Measurements from ENCODE around the gene HOXA11.

Gene HOXA11

DNA sequence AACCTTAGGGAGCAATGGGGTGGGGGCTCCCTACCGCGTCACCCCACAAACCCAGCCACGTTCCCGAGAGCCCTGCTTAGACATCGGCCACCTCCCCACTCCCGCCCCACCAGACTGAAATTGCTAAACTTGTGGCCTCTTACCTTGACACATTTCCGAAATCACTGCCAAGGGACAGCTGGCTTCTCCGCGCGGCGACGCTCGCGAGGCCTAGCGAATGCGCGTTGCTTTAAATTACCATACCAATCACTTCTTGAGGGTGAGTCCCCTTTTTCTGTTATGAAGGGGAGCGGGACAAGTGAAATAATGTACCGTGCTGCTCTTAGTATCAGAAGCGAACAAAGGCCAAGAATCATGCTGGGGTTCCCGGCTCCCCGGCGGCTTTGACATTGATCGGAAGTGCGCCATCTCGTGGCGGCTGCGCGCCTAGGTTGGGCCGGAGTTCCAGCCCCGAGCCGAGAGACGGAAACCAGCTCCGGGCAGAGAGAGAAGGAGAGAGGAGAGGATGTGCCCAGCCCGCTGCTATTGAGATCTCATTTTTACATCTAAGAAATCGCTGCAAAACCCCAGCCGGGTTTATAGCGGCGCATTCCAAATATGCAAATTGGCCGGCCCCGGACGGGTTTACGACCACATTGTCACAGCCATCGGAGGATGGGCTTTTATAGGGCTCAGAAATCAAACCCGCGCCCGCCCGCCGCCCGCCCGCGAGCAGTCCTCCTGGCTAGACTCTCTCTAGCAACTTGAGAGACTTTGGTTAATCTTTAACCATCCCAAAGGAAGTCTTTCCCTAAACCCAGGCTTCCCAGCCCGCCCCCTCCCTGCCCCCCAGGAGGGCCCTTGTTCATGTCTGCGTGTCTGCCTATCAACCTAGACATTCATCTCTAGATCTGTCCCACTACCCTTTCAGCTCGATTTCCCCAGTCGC, 5.3 kb downstream of the HOXA11 start:
- peak; percentile 96 for FAIRE-seq

- no peak for FAIRE-seq
Observed at GRCh38 chr7:27179030-27179429, 6.0 kb downstream of the HOXA11 start.

GRCh38 chr7:27178366-27178765, 6.7 kb downstream of the HOXA11 start:
- peak; percentile 87 for FAIRE-seq

DNA sequence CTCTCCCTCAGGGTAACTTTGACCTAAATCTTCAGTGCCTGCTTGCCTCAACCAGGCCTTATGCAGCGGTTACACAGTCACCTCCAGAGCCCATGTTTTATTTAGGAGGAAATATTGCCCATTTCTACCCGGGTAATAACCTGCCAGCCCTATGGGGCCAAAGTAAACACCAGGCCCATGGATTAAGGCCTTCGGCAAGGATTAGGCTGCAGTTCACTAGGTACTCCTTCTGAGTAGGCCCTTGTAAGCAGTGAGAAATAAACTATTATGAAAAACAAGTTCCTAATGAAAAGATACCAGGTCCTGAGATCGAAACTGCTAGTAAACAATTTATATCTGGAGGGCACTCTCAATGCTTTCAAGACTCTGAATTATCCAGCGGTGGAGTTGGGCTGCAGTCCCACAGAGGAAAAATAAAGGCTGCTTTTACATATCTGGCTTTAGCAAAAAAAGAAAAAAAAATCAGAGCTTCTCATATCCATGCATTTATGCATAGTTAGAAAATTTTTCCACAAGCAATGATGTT, 7.2 kb downstream of the HOXA11 start:
- FAIRE-seq, result no peak

DNA sequence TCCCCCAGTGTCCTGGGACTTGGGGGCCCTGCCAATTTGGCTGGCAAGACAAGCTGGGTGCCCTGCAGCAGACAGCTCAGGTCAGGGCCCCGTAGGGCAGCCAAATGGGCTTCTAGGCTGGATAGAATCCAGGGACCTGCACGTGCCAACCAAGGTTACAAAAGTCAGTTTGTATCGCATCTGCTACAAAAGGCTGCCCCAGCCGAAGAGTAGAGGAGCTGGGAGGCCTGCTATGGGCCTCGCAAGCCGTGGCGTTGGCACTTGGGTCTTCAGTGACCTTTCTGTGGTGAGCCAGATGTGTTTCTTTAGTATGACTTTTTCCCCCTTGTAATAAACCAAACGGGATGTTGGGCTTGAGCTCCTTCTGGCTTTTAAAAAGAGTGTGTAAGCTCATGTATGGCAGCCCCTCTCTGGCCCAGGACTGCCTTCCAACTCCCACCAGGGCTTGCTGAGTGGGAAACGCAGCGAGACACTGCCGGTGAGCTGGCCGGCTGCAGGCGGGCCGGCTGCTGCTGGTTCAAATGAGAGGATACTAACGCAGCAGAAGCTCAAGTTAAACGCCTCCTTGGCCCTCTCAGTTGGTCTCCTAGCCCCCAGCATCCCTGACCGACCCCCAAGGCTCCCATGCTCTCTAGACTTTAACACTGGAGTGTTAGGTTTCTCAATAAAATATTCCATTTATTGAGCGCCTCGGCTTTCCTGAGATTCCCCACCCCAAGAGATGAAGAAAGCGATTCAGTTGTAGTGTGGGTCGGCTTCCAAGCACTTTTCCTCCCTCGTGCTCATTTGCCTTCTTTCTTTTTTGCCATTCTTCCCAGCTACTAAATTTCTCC, 7.9 kb downstream of the HOXA11 start:
- FAIRE-seq, result no peak

GRCh38 chr7:27176524-27176845, 8.5 kb downstream of the HOXA11 start:
- no peak for FAIRE-seq

DNA sequence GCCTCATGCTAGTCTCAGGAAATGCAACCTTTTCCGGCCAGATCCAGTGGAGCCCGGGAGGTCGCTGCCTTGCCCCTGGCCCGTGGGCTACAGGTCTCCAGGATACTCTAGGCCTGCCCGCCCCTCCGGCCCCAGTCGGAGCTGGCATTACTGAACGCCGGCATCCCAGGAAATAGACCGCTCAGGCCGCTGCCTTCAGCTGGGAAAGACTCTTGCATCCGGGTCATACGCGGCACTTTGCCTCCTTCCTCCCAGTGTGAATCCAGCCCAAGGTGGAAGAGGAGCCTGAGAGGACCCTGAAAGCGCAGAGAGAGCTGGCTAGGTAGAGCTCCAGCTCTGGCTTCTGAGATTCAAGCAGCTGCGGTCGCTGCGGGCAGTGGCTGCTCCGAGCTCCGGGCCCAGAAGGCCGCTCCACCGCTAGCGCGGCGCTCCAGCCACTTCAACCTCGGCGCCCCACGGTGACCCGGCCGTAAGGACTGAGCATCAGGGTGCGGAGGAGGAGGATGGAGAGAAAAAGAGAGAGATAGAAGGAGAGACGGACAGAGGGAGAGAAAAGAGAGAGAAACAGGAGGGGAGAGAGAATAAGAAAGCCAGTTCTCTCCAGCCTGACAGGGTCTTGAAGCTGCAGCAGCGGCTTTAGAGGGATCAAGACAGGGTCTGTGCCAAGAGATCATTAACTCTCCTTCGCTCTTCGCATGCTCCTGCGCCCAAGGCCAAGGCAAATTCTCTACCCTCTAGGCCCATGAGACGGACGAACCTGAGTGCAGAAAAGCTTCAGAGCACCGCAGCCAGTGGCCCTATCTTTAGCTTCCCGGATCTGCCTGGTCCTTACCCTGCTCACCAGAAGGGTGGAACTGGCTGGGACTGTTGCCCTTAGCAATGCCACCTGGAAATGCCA, 9.2 kb downstream of the HOXA11 start:
- FAIRE-seq, result no peak

GRCh38 chr7:27174874-27175625, 10.0 kb downstream of the HOXA11 start:
- peak; percentile 95 for FAIRE-seq

- FAIRE-seq, result peak; percentile 89
Observed at GRCh38 chr7:27173956-27174873, 10.8 kb downstream of the HOXA11 start, which contains the start of gene HOXA10. Gene HOXA10 (minus strand): TSS chr7:27174320. CDS start chr7:27174306, 14 bp downstream.

DNA sequence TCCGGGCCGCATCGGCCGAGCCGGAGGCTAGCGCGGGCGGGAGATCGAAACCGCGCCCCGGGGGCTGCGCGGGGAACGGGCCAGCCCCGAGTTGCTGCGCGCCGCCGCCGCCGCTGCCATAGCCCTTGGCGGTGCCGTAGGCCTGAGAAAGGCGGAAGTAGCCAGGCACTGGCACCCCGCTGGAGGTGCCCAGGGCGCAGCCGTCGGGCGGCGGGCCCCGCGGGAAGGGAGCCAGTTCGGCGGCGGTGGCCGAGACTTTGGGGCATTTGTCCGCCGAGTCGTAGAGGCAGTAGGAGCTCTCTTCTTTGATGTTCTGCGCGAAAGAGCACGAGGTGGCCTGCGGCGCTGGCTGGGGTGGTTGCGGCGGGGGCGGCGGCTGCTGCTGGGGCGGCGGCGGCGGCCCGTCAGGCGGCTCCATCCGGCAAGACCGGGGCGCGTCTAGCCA, 11.5 kb downstream of the HOXA11 start:
- no peak for FAIRE-seq

- FAIRE-seq, result no peak
Observed at GRCh38 chr7:27172823-27173510, 12.1 kb downstream of the HOXA11 start.

GRCh38 chr7:27172315-27172774, 12.7 kb downstream of the HOXA11 start:
- no peak for FAIRE-seq

DNA sequence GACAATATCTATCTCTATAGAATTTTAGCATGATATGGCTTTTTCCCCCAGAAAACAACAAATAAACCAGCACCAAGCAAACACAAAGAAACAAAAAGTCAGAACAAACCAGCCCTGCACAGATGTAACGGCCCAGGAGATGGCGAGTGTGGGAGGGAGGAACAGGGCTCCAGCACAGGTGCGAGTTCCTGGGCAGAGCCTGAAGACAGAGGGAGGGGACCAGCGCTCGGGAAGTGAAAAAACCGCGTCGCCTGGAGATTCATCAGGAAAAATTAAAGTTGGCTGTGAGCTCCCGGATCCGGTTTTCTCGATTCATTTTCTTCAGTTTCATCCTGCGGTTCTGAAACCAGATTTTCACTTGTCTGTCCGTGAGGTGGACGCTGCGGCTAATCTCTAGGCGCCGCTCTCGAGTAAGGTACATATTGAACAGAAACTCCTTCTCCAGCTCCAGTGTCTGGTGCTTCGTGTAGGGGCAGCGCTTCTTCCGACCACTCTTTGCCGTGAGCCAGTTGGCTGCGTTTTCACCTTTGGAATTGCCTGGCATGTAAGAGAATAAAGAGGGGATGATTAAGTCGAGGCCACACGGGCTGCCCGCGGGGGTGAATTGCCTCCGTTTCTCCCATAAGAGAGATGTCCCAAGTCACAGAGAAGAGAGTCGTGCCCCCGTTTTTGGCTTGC, 13.3 kb downstream of the HOXA11 start:
- FAIRE-seq, result peak; percentile 46

DNA sequence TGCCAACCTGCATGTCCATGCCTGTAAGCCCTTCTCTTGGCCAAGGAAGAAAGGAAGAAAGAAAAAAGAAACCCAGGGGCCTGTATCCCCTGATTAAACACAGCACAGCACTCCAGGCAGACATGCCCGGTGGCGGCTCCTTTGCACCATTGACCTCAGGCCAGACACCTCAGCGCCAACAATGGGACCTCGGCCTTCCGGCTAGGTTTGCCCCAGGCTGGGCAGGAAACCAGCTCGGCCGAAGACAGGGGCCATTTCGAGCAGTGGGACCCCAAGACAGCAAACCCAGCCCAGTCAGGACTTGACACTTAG, 13.8 kb downstream of the HOXA11 start:
- no peak for FAIRE-seq

DNA sequence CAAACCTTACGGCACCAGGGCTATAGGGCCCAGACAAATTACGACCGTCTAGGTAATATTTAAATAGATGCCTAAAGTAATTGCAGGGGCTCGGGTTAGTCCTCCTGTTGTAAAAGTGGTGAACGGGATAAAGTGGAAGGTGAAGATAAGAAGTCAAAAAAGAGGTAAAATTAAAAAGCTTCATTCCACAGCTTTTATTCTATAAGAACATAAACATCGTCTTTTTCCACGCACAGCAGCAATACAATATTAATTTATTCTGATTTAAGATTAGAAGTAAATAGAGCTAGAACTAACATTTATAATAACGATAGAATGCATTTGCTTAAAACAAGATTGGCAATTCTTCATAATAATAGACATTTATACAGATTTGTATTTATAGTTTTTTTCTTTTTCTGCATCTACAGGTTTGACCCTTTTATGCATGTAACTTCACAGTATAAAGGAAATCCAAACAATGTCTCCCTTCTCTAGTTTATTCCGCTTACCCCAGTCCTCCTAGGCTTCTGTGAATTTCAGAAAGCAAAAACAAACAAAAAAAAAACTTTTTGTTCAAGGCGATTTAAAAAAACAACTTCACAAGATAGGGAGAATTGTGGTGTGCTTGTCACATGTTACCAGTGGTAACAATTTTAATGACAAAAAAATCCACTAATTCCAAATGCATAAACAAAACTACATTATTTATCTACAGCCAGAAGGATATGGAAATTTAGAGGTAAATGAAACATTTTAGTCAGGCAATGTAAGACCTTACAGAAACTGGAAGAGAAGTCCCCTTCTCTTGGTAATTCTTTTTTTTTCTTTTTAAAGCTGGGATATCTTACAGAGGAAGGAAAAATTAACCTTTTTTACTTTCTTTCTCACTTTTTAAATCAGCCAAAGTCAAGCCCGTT, 14.4 kb downstream of the HOXA11 start:
- FAIRE-seq, result peak; percentile 96

- FAIRE-seq, result no peak
Observed at GRCh38 chr7:27169658-27170425, 15.2 kb downstream of the HOXA11 start.

DNA sequence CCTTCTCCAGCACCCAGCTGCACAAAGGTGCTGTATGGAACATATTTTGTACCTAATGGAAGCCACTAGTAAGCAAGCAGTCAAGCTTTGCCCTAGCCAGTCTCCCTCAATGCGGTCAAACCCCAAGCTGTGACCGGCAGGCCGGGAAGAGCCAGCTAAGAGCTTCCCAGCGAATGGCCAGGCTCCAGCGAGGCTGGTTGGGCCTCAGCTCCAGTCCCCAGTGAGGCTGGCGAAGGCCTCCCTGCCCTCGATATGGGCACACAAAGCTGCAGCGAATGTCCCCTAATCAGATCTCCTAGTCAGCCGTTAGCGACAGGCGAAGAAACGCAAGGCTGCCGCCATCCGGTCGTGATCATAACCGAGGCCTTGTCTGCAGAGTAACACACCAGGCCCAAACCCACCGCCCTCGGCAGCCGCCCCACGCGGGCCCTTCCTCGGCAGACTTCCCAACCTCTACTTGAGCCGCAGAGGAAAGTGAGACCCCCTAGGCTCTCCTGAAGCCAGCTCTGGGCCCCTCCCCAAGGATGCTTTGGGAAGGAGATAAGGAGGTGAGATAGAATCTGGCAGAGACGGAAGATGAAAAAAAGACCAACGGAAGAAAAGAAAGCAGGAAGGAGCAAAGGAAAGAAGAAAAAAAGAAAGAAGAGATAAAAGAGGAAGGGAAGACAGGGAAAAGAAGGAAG, 16.6 kb downstream of the HOXA11 start:
- no peak for FAIRE-seq

Measured in G401.6 (cell line).